Measurements from ENCODE around the gene MINPP1. TPM values are rescaled to one million over a fixed set of nuclear protein-coding genes. Genes with fewer than 3 reads are reported as not detected.
A peak's percentile ranks its signal among the peaks of the same experiment; 100 is the strongest.

The MINPP1 gene
- polyA plus RNA-seq, 1 of the 3 experiments (the other 2 are of a cell fraction) = 23.7 TPM

DNA sequence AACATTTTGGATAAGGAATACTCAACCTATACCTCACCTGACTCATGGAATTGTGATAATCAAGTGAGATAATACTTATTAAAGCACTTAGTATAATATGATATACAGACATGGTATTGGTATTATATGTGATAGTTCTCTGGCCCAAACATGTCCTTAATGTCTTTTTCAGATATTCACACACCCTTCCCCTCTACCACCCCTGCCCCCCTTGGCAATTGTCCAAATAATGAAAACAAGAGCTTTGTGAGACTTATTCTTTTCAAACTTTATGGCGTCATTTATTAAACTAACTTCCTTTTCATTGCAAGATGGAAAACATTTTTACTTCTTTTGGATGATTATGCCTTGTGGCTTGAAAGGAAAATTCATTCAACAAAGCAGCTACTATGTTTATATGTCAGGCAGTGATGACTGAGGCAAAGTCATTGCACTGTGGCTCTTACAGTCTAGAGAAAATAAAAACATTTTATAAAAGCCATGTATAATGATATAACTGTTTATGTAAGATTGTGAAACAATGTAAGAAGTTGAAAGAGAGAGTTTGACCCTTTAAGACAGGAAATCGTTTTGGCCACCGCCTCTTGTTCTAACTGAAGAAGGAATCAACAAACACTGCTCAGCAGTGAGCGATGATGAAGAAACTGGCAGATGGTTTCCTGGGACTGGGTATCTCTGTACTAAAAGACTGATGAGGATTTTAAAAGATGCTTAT is 27.4 kb downstream of the MINPP1 start:
- no peak overlapping the region for H3K9ac ChIP-seq
- H3K79me2 ChIP-seq (ENCODE audit: insufficient read depth) = peaks cover 23% of the 10 kb centered on the region; the same call in 1 of the 2 replicates
- 90% methylated on average over 4 of the region's 4 CpGs for WGBS (ENCODE audit: low lambda C conversion rate)
- H3K4me3 ChIP-seq (ENCODE audit: low read depth in 2 of 2, low read length in 1 of 2) = no peak overlapping the region
- peaks cover 32 to 39% of the 10 kb centered on the region in 2 experiments for H3K36me3 ChIP-seq (replicated peaks in 1 of 2; ENCODE audit: control insufficient read depth in 1 of 2, insufficient read depth in 2 of 2, low read length in 1 of 2)
- H2AFZ ChIP-seq (ENCODE audit: low read depth) = no peak overlapping the region
- no peaks in the 10 kb centered on the region for H3K27me3 ChIP-seq (ENCODE audit: insufficient read depth)
- no peaks in the 10 kb centered on the region for H4K20me1 ChIP-seq (ENCODE audit: insufficient read depth)
- ChIA-PET POLR2A (no interaction called here), CTCF (interaction anchor here (1.3 to 2.0 kb wide), 2 partner anchors 125 to 201 kb away, joined by 3 to 10 read pairs; no protein-coding TSS in a partner anchor)
- H3K9me3 ChIP-seq = no peaks in the 10 kb centered on the region
- no peak for TF ChIP-seq JUND (IDR thresholded peaks at IDR 0.05)
- no peak for TF ChIP-seq EZH2phosphoT487 (IDR thresholded peaks at IDR 0.05; ENCODE audit: borderline replicate concordance, low read depth)
- TF ChIP-seq NFIC (IDR thresholded peaks at IDR 0.05; ENCODE audit: borderline replicate concordance) = 0 out of 2 replicates have a peak, but pooled peaks have one; percentile 12
- 0 out of 4 replicates have a peak overlapping the region, but pooled peaks of 1 of the 2 experiments have one; percentile 7 for H3K27ac ChIP-seq (ENCODE audit: low read depth in 2 of 2, low read length in 1 of 2)
- no peak for DNase-seq
- no peaks in the 10 kb centered on the region for H3K9me2 ChIP-seq
- peaks cover 0 to 5% of the 10 kb centered on the region in 2 experiments; a peak in 1 of 4 replicates for H3K4me1 ChIP-seq (ENCODE audit: control insufficient read depth in 1 of 2, insufficient read depth in 2 of 2, low read depth in 1 of 2, low read length in 1 of 2)
- peaks cover 13% of the 10 kb centered on the region for H3F3A ChIP-seq (replicated peaks; ENCODE audit: insufficient read depth)
- no peak overlapping the region for H3K4me2 ChIP-seq

DNA sequence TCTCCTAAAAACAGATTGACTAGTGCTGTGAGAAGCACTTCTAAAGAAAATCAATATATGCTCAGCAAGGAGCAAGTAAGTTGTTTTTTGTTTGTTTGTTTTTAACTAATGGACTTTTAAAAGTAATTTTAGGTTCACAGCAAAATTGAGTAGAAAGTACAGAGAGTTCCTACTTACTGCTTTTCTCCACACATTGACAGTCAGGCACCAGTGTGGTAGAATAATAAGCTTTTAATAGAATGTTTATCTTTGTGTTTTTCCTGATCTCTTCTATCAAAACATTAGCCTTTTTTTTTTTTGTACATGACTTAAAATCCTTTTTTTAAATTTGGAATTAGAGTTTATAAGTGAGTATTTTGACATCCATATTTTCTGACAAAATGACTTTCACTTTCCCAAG is 28.0 kb downstream of the MINPP1 start:
- Histone ChIP-seq H3K4me2 (no peak overlapping the region), H3K9me3 (no peaks in the 10 kb centered on the region), H3F3A (replicated peaks; ENCODE audit: insufficient read depth) (peaks cover 13% of the 10 kb centered on the region), H3K9ac (no peak overlapping the region), H3K27ac (ENCODE audit: low read depth in 2 of 2, low read length in 1 of 2) (0 out of 4 replicates have a peak overlapping the region, but pooled peaks of 1 of the 2 experiments have one; percentile 7), H3K27me3 (ENCODE audit: insufficient read depth) (no peaks in the 10 kb centered on the region), H4K20me1 (ENCODE audit: insufficient read depth) (no peaks in the 10 kb centered on the region), H3K9me2 (no peaks in the 10 kb centered on the region), H3K36me3 (replicated peaks in 1 of 2; ENCODE audit: control insufficient read depth in 1 of 2, insufficient read depth in 2 of 2, low read length in 1 of 2) (peaks cover 32% of the 10 kb centered on the region in 2 experiments), H3K4me3 (ENCODE audit: low read depth in 2 of 2, low read length in 1 of 2) (no peak overlapping the region), H2AFZ (ENCODE audit: low read depth) (no peak overlapping the region), H3K4me1 (ENCODE audit: control insufficient read depth in 1 of 2, insufficient read depth in 2 of 2, low read depth in 1 of 2, low read length in 1 of 2) (peaks cover 0 to 5% of the 10 kb centered on the region in 2 experiments; a peak in 1 of 4 replicates), H3K79me2 (ENCODE audit: insufficient read depth) (peaks cover 17% of the 10 kb centered on the region; the same call in 1 of the 2 replicates)
- no peak for DNase-seq
- CTCF ChIA-PET = interaction anchor here (1.0 to 2.1 kb wide), 6 partner anchors 11 to 240 kb away, joined by 3 to 17 read pairs (median 5); no protein-coding TSS in a partner anchor
- POLR2A ChIA-PET = no interaction called here
- TF ChIP-seq JUND (IDR thresholded peaks at IDR 0.05) = no peak
- no peak for TF ChIP-seq CHD2 (IDR thresholded peaks at IDR 0.05; ENCODE audit: low read length, partially characterized antibody)
- TF ChIP-seq, protein P1, sequence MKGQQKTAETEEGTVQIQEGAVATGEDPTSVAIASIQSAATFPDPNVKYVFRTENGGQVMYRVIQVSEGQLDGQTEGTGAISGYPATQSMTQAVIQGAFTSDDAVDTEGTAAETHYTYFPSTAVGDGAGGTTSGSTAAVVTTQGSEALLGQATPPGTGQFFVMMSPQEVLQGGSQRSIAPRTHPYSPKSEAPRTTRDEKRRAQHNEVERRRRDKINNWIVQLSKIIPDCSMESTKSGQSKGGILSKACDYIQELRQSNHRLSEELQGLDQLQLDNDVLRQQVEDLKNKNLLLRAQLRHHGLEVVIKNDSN (IDR thresholded peaks at IDR 0.05; ENCODE audit: borderline replicate concordance, low read depth) = no peak
- TF ChIP-seq, protein P2, sequence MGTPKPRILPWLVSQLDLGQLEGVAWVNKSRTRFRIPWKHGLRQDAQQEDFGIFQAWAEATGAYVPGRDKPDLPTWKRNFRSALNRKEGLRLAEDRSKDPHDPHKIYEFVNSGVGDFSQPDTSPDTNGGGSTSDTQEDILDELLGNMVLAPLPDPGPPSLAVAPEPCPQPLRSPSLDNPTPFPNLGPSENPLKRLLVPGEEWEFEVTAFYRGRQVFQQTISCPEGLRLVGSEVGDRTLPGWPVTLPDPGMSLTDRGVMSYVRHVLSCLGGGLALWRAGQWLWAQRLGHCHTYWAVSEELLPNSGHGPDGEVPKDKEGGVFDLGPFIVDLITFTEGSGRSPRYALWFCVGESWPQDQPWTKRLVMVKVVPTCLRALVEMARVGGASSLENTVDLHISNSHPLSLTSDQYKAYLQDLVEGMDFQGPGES (IDR thresholded peaks at IDR 0.05; ENCODE audit: low read depth, low read length) = no peak
- TF ChIP-seq YY1 (IDR thresholded peaks at IDR 0.05; ENCODE audit: low read depth) = no peak
- no peak for TF ChIP-seq MXI1 (IDR thresholded peaks at IDR 0.05; ENCODE audit: low read depth, low read length)

Data from SK-N-SH (cell line).